CD4-positive, alpha-beta T cell (primary cell): ENCODE results near the gene UGT1A10. TPM values are rescaled to one million over a fixed set of nuclear protein-coding genes. Genes with fewer than 3 reads are reported as not detected.
"Not testable (repeated sequence)": the region's sequence is repeated elsewhere in the genome, so short reads cannot be mapped to it uniquely, and the experiment has no call there.

ENCODE experiments used
- ATAC-seq: fragments of 200-7000 bp; cut with Tn5 transposase; one replicate; pipeline ENCODE4 v1.10.0; 2022; ENCODE audit warnings: mild to moderate bottlenecking; ENCODE audit not compliant: poor library complexity
- CTCF ChIA-PET: fragments of 350-600 bp; sonication (Branson Sonifier 250); formaldehyde crosslinking; loops from one replicate; lab custom pipeline; 2021; ENCODE audit warnings: antibody characterized with exemption, inconsistent platforms; lab: Charles Lee
- POLR2A ChIA-PET: fragments of 350-600 bp; sonication (Branson Sonifier 250); formaldehyde crosslinking; loops from one replicate; lab custom pipeline; 2021; ENCODE audit warnings: antibody characterized with exemption, inconsistent platforms; lab: Charles Lee
- DNase-seq, 14 experiments: peaks; one replicate each; pipeline ENCODE4 v3.0.0-alpha.2; 2013 to 2020; ENCODE audit warnings: mixed read lengths in 2 of 14
- H3K27ac ChIP-seq, 2 donors: one replicate each; pipeline versions ENCODE4 v1.5.1 to v1.7.0; 2013; ENCODE audit warnings: low read length in 2 of 2, low read depth in 1 of 2, mild to moderate bottlenecking in 1 of 2
- H3K27me3 ChIP-seq, 2 experiments: 1 replicate in 1 of 2; 2 replicates in 1 of 2; pipeline versions ENCODE4 v1.6.1 to v1.7.0; 2013; ENCODE audit warnings: low read length in 2 of 2, control low read depth in 1 of 2, mild to moderate bottlenecking in 1 of 2, moderate library complexity in 1 of 2; ENCODE audit not compliant: insufficient read depth in 2 of 2, control insufficient read depth in 1 of 2
- H3K36me3 ChIP-seq: one replicate; pipeline ENCODE4 v1.6.1; 2013; ENCODE audit warnings: low read length, control low read depth; ENCODE audit not compliant: insufficient read depth
- H3K4me1 ChIP-seq: one replicate; pipeline ENCODE4 v1.6.1; 2013; ENCODE audit warnings: low read length, control low read depth; ENCODE audit not compliant: insufficient read depth
- H3K4me3 ChIP-seq: one replicate; pipeline ENCODE4 v1.5.1; 2013; ENCODE audit warnings: mild to moderate bottlenecking, low read length, moderate library complexity
- H3K9me3 ChIP-seq, 2 experiments: 1 replicate in 1 of 2; 2 replicates in 1 of 2; pipeline versions ENCODE4 v1.6.1 to v1.7.0; 2013; ENCODE audit warnings: low read length in 2 of 2, mild to moderate bottlenecking in 2 of 2, control low read depth in 1 of 2, moderate library complexity in 1 of 2; ENCODE audit not compliant: control insufficient read depth in 1 of 2, insufficient read depth in 1 of 2
- H3K27ac Mint-ChIP-seq: one replicate; pipeline ENCODE4 v1.8.0; 2020; ENCODE audit warnings: mixed read lengths
- H3K27me3 Mint-ChIP-seq: one replicate; pipeline ENCODE4 v1.8.0; 2021; ENCODE audit warnings: mixed read lengths
- H3K36me3 Mint-ChIP-seq: one replicate; pipeline ENCODE4 v1.8.0; 2021; ENCODE audit warnings: low read depth, mixed read lengths
- H3K4me1 Mint-ChIP-seq: one replicate; pipeline ENCODE4 v1.8.0; 2021; ENCODE audit warnings: low read depth, mixed read lengths
- H3K4me3 Mint-ChIP-seq: one replicate; pipeline ENCODE4 v1.8.0; 2020; ENCODE audit warnings: mild to moderate bottlenecking, mixed read lengths
- H3K9me3 Mint-ChIP-seq: one replicate; pipeline ENCODE4 v1.8.0; 2020; ENCODE audit warnings: mixed read lengths
- CTCF ChIP-seq: fragments of 200-600 bp; IDR thresholded peaks from one replicate; pipeline ENCODE4 v1.8.0; 2022; ENCODE audit warnings: antibody characterized with exemption, mild to moderate bottlenecking
- intact Hi-C, 2 experiments: fragments of 100-400 bp; cut with DNase I in 1 of 2; cut with micrococcal nuclease in 1 of 2; formaldehyde crosslinking; loops; one replicate each; pipeline versions ENCODE4 v1.15.1 to v1.9.0; 2023 to 2025; cut with DNase I, micrococcal nuclease
- total RNA-seq, 174 experiments: library from RNA in 2 of 174; stranded (reverse) in 2 of 174; gene quantifications; one replicate each; pipeline ENCODE4 v1.2.3 and lab custom pipeline; 2021 to 2026

The UGT1A10 gene
- total RNA-seq, 2 experiments from 2014 or later = not detected

GRCh38 chr2:233698740-233699139 lies 62.5 kb downstream of the UGT1A10 start:
- no peak for ATAC-seq
- CTCF ChIA-PET = no interaction called here
- no peak for TF ChIP-seq CTCF
- Mint-ChIP-seq H3K4me1 (no peaks in the 10 kb centered on the region), H3K27ac (no peak overlapping the region), H3K36me3 (no peaks in the 10 kb centered on the region), H3K4me3 (no peak overlapping the region), H3K9me3 (no peaks in the 10 kb centered on the region), H3K27me3 (peaks cover 5% of the 10 kb centered on the region)
- Histone ChIP-seq H3K9me3 (peaks cover 0 to 1% of the 10 kb centered on the region in 2 experiments), H3K27me3 (peaks cover 0 to 4% of the 10 kb centered on the region in 2 experiments), H3K4me3 (no peak overlapping the region), H3K36me3 (no peaks in the 10 kb centered on the region), H3K4me1 (no peaks in the 10 kb centered on the region), H3K27ac (no peak overlapping the region)
- DNase-seq = no peak
- intact Hi-C loops = no loop called here
- POLR2A ChIA-PET = no interaction called here

GRCh38 chr2:233699424-233700027 lies 63.3 kb downstream of the UGT1A10 start:
- intact Hi-C loops = no loop called here

GRCh38 chr2:233700028-233700635 lies 63.9 kb downstream of the UGT1A10 start:
- intact Hi-C loops = no loop called here
- ATAC-seq (no peak), DNase-seq (no peak)
- H3K36me3 ChIP-seq = no peaks in the 10 kb centered on the region
- peaks cover 3% of the 10 kb centered on the region for H3K9me3 Mint-ChIP-seq
- POLR2A ChIA-PET = no interaction called here
- H3K4me1 Mint-ChIP-seq = no peaks in the 10 kb centered on the region
- H3K4me3 ChIP-seq = no peak overlapping the region
- H3K27me3 ChIP-seq = peaks cover 0 to 4% of the 10 kb centered on the region in 2 experiments
- no peak overlapping the region for H3K27ac ChIP-seq
- H3K27me3 Mint-ChIP-seq = peaks cover 13% of the 10 kb centered on the region
- H3K4me1 ChIP-seq = no peaks in the 10 kb centered on the region
- peaks cover 3 to 4% of the 10 kb centered on the region in 2 experiments for H3K9me3 ChIP-seq
- CTCF ChIA-PET = no interaction called here
- no peak for TF ChIP-seq CTCF
- H3K4me3 Mint-ChIP-seq = no peak overlapping the region
- no peaks in the 10 kb centered on the region for H3K36me3 Mint-ChIP-seq
- H3K27ac Mint-ChIP-seq = no peak overlapping the region

More at GRCh38 chr2:233699424-233700027, 63.3 kb downstream of the UGT1A10 start:
- H3K4me3 Mint-ChIP-seq = no peak overlapping the region
- peaks cover 8% of the 10 kb centered on the region for H3K27me3 Mint-ChIP-seq
- ChIA-PET POLR2A (no interaction called here), CTCF (no interaction called here)
- Histone ChIP-seq H3K4me3 (no peak overlapping the region), H3K27me3 (peaks cover 0 to 4% of the 10 kb centered on the region in 2 experiments), H3K36me3 (no peaks in the 10 kb centered on the region), H3K27ac (no peak overlapping the region), H3K9me3 (peaks cover 3 to 4% of the 10 kb centered on the region in 2 experiments), H3K4me1 (no peaks in the 10 kb centered on the region)
- no peak overlapping the region for H3K27ac Mint-ChIP-seq
- ATAC-seq = no peak
- no peaks in the 10 kb centered on the region for H3K4me1 Mint-ChIP-seq
- no peak for DNase-seq
- H3K9me3 Mint-ChIP-seq = peaks cover 3% of the 10 kb centered on the region
- TF ChIP-seq CTCF = no peak
- no peaks in the 10 kb centered on the region for H3K36me3 Mint-ChIP-seq

GRCh38 chr2:233700842-233701241 lies 64.6 kb downstream of the UGT1A10 start:
- H3K36me3 ChIP-seq, POLR2A ChIA-PET, H3K4me3 Mint-ChIP-seq, ATAC-seq, H3K4me1 Mint-ChIP-seq, H3K4me1 ChIP-seq, H3K27me3 ChIP-seq, H3K4me3 ChIP-seq, H3K9me3 Mint-ChIP-seq, H3K9me3 ChIP-seq, intact Hi-C loops, H3K27ac Mint-ChIP-seq, DNase-seq, H3K36me3 Mint-ChIP-seq, CTCF ChIA-PET, H3K27ac ChIP-seq: not testable (repeated sequence)
- H3K27me3 Mint-ChIP-seq = peaks cover 17% of the 10 kb centered on the region
